HEK293T (cell line): ENCODE data around the gene ANO1.

Experiments
- FOXM1 ChIP-seq: fragments of 450-650 bp; IDR thresholded peaks from 2 replicates; pipeline ENCODE4 v1.6.1; 2017; ENCODE audit warnings: mild to moderate bottlenecking, borderline replicate concordance
- SP1 ChIP-seq: fragments of 450-650 bp; IDR thresholded peaks from 2 replicates; pipeline ENCODE4 v1.6.1; 2017

DNA sequence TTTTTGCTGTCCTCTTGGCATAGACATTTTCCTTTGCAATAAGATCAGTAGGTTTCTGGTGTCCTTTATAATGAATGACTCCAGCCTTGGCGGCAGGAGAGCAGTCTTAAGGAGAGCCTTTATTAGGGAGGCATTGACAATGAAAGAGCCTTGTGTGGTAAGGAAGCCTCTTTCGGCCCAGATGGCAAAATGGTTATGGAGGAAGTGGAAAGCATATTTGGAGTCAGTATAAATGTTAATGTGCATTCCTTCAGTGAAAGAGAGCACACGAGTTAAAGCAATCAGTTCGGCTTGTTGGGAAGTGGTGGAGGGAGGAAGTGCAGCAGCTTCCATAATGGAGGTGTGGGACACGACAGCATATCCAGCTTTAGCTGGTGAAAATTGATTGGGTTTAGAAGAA lies 18.1 kb upstream of the ANO1 start:
- TF ChIP-seq FOXM1 (no peak), SP1 (no peak)
